Tibial nerve (tissue), 4 donors: Measurements from ENCODE around the gene CDC42SE1.

Source experiments
- CTCF ChIP-seq, 5 experiments: fragments of 200-600 bp in 3 of 5; fragments of 450-650 bp in 2 of 5; sonication (generic) in 3 of 5; IDR thresholded peaks; one replicate each; pipeline ENCODE4 v1.5.1; 2016 to 2019; ENCODE audit warnings: antibody characterized with exemption in 5 of 5, mild to moderate bottlenecking in 3 of 5, moderate library complexity in 2 of 5
- EP300 ChIP-seq, 2 donors: sonication (generic); formaldehyde crosslinking; IDR thresholded peaks; one replicate each; pipeline ENCODE4 v1.6.1; 2017; ENCODE audit warnings: antibody characterized with exemption in 2 of 2, mild to moderate bottlenecking in 1 of 2
- POLR2A ChIP-seq, 2 donors: fragments of 450-650 bp; IDR thresholded peaks; one replicate each; pipeline ENCODE4 v1.6.1; 2017; ENCODE audit warnings: antibody characterized with exemption in 2 of 2, mild to moderate bottlenecking in 2 of 2, moderate library complexity in 2 of 2

- TF ChIP-seq CTCF (IDR thresholded peaks at IDR 0.05) (no peak), EP300 (IDR thresholded peaks at IDR 0.05) (no peak), POLR2A (IDR thresholded peaks at IDR 0.05) (no peak)
Measured at GRCh38 chr1:151002611-151003010, 56.8 kb downstream of the CDC42SE1 start.
